Testis (tissue), 3 donors: Measurements from ENCODE around the gene MGLL. TPM values are rescaled to one million over a fixed set of nuclear protein-coding genes. Genes with fewer than 3 reads are reported as not detected.

ENCODE experiments used
- DNase-seq: peaks from one replicate; pipeline ENCODE4 v3.0.0-alpha.2; 2019
- H3K27ac ChIP-seq, 2 donors: fragments of 200-600 bp; sonication (generic); one replicate each; pipeline ENCODE4 v1.5.1; 2019
- H3K27me3 ChIP-seq: fragments of 200-600 bp; sonication (generic); one replicate; pipeline ENCODE4 v1.5.1; 2019
- H3K36me3 ChIP-seq: fragments of 200-600 bp; sonication (generic); one replicate; pipeline ENCODE4 v1.5.1; 2017; ENCODE audit warnings: low read depth; ENCODE audit errors: missing control alignments
- H3K4me1 ChIP-seq: fragments of 200-600 bp; sonication (generic); one replicate; pipeline ENCODE4 v1.5.1; 2019
- H3K4me3 ChIP-seq, 2 donors: fragments of 200-600 bp; sonication (generic); one replicate each; pipeline ENCODE4 v1.5.1; 2017 to 2019
- H3K9me3 ChIP-seq: fragments of 200-600 bp; sonication (generic); one replicate; pipeline ENCODE4 v1.5.1; 2017
- POLR2A ChIP-seq: fragments of 450-650 bp; IDR thresholded peaks from one replicate; pipeline ENCODE4 v1.6.1; 2017; ENCODE audit warnings: antibody characterized with exemption, mild to moderate bottlenecking, moderate library complexity
- WGBS, 2 donors: methylation state at CpG; one replicate each; pipeline ENCODE4 v1.1.5; 2018; 5-methylcytosine and 5-hydroxymethylcytosine counted together
- intact Hi-C: fragments of 100-400 bp; cut with DNase I; formaldehyde crosslinking; loops from one replicate; pipeline ENCODE4 v1.15.1; 2023; ENCODE audit warnings: low total_unique reads
- polyA plus RNA-seq: library from polyadenylated mRNA; stranded (reverse); fragments of 350-450 nt; fragmentation: Illumina TruSeq; extraction: RNeasy Lipid Tissue Mini Kit (QIAGEN cat#74804); gene quantifications from one replicate; pipeline ENCODE4 v1.2.3, GENCODE V29; 2014; ENCODE audit warnings: low read depth, low replicate concordance; ENCODE audit not compliant: insufficient read depth
- total RNA-seq, 2 donors: library from RNA; depleted of rRNA; stranded (reverse); fragments of >200 nt; gene quantifications; one replicate each; pipeline ENCODE4 v1.2.3, GENCODE V29; 2016
- TF ChIP-seq, protein P1 (sequence below), 3 experiments: fragments of 450-650 bp in 2 of 3; fragments of 200-600 bp in 1 of 3; sonication (generic) in 1 of 3; IDR thresholded peaks; one replicate each; pipeline ENCODE4 v1.5.1; 2016 to 2019; ENCODE audit warnings: antibody characterized with exemption in 3 of 3, mild to moderate bottlenecking in 2 of 3, moderate library complexity in 1 of 3

MGLL gene
- total and polyA plus RNA-seq, 3 donors from 2014 or later = 18.3 to 26.0 (median 19.2) TPM

DNA sequence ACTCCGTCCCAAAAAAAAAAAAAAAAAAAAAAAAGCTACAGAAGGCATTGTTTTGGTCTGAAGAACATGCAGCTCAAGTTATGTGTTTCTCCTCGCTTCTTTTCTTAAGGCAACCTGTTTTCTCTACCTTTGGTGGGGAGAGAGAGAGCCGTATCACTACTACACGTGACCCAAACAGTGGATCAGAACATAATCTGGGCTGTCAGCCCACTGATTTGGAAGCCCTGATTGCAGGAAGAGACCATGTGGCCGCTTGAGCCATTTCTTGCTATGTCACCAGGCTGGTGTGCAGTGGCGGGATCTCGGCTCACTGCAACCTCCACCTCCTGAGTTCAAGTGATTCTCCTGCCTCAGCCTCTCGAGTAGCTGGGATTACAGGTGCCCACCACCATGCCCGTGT lies 79.7 kb downstream of the MGLL start:
- 83 to 89% methylated on average over 7 to 9 of the region's 9 CpGs for WGBS, 2 donors
- Histone ChIP-seq H3K27ac (no peak overlapping the region), H3K36me3 (no peaks in the 10 kb centered on the region), H3K9me3 (no peaks in the 10 kb centered on the region), H3K27me3 (no peaks in the 10 kb centered on the region), H3K4me3 (no peak overlapping the region), H3K4me1 (peaks cover 31% of the 10 kb centered on the region)
- TF ChIP-seq, protein P1, sequence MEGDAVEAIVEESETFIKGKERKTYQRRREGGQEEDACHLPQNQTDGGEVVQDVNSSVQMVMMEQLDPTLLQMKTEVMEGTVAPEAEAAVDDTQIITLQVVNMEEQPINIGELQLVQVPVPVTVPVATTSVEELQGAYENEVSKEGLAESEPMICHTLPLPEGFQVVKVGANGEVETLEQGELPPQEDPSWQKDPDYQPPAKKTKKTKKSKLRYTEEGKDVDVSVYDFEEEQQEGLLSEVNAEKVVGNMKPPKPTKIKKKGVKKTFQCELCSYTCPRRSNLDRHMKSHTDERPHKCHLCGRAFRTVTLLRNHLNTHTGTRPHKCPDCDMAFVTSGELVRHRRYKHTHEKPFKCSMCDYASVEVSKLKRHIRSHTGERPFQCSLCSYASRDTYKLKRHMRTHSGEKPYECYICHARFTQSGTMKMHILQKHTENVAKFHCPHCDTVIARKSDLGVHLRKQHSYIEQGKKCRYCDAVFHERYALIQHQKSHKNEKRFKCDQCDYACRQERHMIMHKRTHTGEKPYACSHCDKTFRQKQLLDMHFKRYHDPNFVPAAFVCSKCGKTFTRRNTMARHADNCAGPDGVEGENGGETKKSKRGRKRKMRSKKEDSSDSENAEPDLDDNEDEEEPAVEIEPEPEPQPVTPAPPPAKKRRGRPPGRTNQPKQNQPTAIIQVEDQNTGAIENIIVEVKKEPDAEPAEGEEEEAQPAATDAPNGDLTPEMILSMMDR (IDR thresholded peaks at IDR 0.05) = no peak
- no peak for TF ChIP-seq POLR2A
- DNase-seq = no peak
- intact Hi-C loops = no loop called here

DNA sequence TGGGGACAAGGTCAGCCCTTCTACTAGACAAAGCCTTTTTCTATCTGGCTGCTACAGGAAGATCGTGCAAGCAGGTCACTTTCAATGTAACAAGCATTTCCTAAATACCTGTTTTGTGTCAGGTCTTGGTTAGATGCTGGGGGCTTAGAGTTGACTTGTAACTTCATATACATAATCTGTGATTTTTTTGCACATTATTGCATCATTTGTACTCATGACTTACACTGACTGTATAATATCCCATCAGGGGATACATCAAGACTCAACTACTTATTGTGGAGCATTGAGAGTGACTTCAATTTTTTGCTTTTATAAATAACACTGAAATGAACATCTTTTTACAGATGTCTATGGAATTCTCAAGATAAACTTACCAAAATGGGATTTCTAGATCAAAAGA lies 80.6 kb downstream of the MGLL start:
- H3K27me3 ChIP-seq = no peaks in the 10 kb centered on the region
- no peaks in the 10 kb centered on the region for H3K9me3 ChIP-seq
- H3K27ac ChIP-seq = no peak overlapping the region
- H3K4me1 ChIP-seq = peaks cover 30% of the 10 kb centered on the region
- 71 to 84% methylated on average over 1 of the region's 1 CpG for WGBS, 2 donors
- no peak for DNase-seq
- intact Hi-C loops = no loop called here
- no peaks in the 10 kb centered on the region for H3K36me3 ChIP-seq
- H3K4me3 ChIP-seq = no peak overlapping the region
- TF ChIP-seq, protein P1 (IDR thresholded peaks at IDR 0.05) = no peak
- no peak for TF ChIP-seq POLR2A

DNA sequence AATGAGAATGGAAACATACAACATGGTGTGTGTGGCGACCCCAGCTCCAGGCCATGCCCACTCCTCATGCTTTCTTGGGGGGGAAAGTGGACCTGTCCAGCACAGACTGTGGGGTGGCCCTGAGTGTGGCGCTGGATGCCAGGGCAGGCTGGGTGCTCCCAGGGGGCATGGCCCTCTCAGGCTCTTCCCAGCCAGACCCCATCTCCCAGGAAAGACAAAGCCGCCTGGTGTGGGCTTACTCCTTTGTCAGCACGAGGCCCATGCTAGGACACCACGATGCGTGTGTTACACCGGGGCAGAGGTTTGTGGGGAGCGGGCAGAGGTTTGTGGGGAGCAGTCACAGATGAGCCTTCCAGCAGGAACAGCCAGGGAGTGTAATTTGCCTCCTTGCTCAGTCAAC lies 81.1 kb downstream of the MGLL start:
- Histone ChIP-seq H3K36me3 (no peaks in the 10 kb centered on the region), H3K27me3 (no peaks in the 10 kb centered on the region), H3K27ac (no peak overlapping the region), H3K9me3 (no peaks in the 10 kb centered on the region), H3K4me1 (peaks cover 35% of the 10 kb centered on the region), H3K4me3 (no peak overlapping the region)
- 78 to 99% methylated on average over 5 to 8 of the region's 8 CpGs for WGBS, 2 donors
- intact Hi-C loops = no loop called here
- no peak for DNase-seq
- TF ChIP-seq POLR2A = no peak
- TF ChIP-seq, protein P1 (IDR thresholded peaks at IDR 0.05) = no peak

DNA sequence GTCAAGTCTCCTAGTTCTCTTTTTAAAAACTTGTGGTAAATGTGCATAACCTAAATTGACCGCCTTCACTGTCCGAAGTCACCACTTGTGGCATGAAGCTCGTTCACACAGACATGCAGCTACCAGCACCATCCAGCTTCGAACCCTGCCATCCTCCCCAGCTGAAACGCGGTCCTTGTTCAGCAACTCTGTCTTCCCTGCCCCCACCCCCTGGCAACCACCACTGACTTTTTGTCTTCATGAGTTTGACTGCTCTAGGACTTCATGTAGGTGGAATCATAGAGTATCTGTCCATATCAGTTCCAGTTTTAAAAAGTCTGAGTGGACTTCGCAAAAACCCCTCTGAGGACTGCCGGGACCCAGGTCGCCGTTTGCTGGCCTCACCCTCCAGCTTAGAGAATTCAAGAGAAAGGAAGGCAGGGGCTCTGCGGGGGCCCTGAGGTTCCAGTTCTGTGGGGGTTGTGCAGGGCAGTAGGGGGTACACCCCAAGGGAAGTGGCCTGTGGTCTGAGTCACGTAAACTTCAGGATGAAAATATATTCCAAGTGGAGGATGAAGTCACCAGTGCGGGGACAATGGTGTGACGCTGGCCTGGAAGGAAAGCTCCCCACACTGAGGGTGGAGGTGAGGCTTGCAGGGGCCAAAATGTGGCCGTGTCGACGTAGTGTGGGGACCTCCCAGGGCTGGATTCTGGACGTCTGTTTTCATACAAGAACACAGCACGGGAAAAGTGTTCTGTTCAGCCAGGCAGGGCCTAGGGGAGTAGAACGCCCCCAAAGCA lies 82.0 kb downstream of the MGLL start:
- no peak overlapping the region for H3K4me3 ChIP-seq
- no peak for TF ChIP-seq POLR2A
- TF ChIP-seq, protein P1 (IDR thresholded peaks at IDR 0.05) = no peak
- 77 to 85% methylated on average over 19 to 20 of the region's 20 CpGs for WGBS, 2 donors
- H3K36me3 ChIP-seq = no peaks in the 10 kb centered on the region
- peak overlapping the region; percentile 46 to 74 for H3K27ac ChIP-seq
- no peak for DNase-seq
- intact Hi-C loops = no loop called here
- no peaks in the 10 kb centered on the region for H3K9me3 ChIP-seq
- H3K27me3 ChIP-seq = no peaks in the 10 kb centered on the region
- peaks cover 44% of the 10 kb centered on the region for H3K4me1 ChIP-seq
